ENCODE results near the gene COPS8. TPM values are rescaled to one million over a fixed set of nuclear protein-coding genes. Genes with fewer than 3 reads are reported as not detected.

The COPS8 gene
- polyA plus RNA-seq, 1 of the 3 experiments (the other 2 are of a cell fraction), result 107 TPM

DNA sequence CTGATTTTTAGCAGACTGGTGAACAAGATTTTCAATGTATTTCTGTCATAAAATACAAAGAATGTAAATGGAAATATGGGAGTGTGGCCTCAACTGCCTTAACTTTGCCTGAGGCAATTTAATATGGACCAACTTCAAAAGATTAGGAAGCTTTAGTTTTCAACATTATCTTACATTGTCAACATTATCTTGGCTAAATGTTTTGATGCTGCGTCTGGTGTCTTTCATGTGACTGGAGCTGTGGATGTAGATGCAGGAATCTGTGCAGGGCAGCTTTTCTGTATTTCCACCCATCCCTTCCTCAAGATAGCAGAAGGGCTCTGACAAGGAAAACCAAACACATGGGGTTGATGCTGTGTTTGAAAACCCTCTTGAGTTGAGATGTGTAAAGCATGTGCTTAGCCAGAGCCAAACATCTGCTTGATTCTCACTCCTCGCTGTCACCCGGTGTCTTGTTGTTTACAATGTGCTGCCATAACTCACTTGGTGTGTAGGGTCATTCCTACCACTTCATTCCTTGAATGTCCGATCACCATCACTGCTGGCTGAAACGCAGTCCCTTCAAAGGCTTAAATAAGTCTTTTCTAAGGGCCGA lies 33.0 kb downstream of the COPS8 start:
- H3K9ac ChIP-seq, result no peak overlapping the region
- H3K27me3 ChIP-seq (ENCODE audit: insufficient read depth), result no peaks in the 10 kb centered on the region
- H3K4me3 ChIP-seq (ENCODE audit: low read depth in 2 of 2, low read length in 1 of 2), result no peak overlapping the region
- no peaks in the 10 kb centered on the region for H3F3A ChIP-seq (replicated peaks; ENCODE audit: insufficient read depth)
- H2AFZ ChIP-seq (ENCODE audit: low read depth), result no peak overlapping the region
- ChIA-PET CTCF (interaction anchor here (0.5 to 1.6 kb wide), 5 partner anchors 10 to 454 kb away, joined by 3 to 5 read pairs (median 3); no protein-coding TSS in a partner anchor), POLR2A (no interaction called here)
- 79% methylated on average over 6 of the region's 6 CpGs for WGBS (ENCODE audit: low lambda C conversion rate)
- no peaks in the 10 kb centered on the region for H3K9me3 ChIP-seq
- H3K36me3 ChIP-seq (replicated peaks in 1 of 2; ENCODE audit: control insufficient read depth in 1 of 2, insufficient read depth in 2 of 2, low read length in 1 of 2), result no peaks in the 10 kb centered on the region
- no peaks in the 10 kb centered on the region for H3K79me2 ChIP-seq (ENCODE audit: insufficient read depth)
- no peak overlapping the region for H3K4me2 ChIP-seq
- no peaks in the 10 kb centered on the region for H4K20me1 ChIP-seq (ENCODE audit: insufficient read depth)
- peaks cover 0 to 5% of the 10 kb centered on the region in 2 experiments; a peak in 2 of 4 replicates for H3K4me1 ChIP-seq (ENCODE audit: control insufficient read depth in 1 of 2, insufficient read depth in 2 of 2, low read depth in 1 of 2, low read length in 1 of 2)
- H3K27ac ChIP-seq (ENCODE audit: low read depth in 2 of 2, low read length in 1 of 2), result peak overlapping the region in 1 of 2 experiments; percentile 22; a peak in 2 of 4 replicates
- DNase-seq, result no peak
- H3K9me2 ChIP-seq, result no peaks in the 10 kb centered on the region
- TF ChIP-seq RFX5 (IDR thresholded peaks at IDR 0.05; ENCODE audit: low read length) (no peak), FOXM1 (IDR thresholded peaks at IDR 0.05; ENCODE audit: low read depth) (no peak), MXI1 (IDR thresholded peaks at IDR 0.05; ENCODE audit: low read depth, low read length) (no peak), TCF12 (IDR thresholded peaks at IDR 0.05) (no peak), SIN3A (IDR thresholded peaks at IDR 0.05; ENCODE audit: borderline replicate concordance, low read depth, low read length) (no peak), FOSL2 (IDR thresholded peaks at IDR 0.05; ENCODE audit: borderline replicate concordance, low read depth) (no peak), RXRA (IDR thresholded peaks at IDR 0.05; ENCODE audit: borderline replicate concordance, low read depth) (no peak), EP300 (IDR thresholded peaks at IDR 0.05; ENCODE audit: borderline replicate concordance in 1 of 2, low read depth in 1 of 2, low read length in 1 of 2) (no peak), FOXJ3 (CRISPR knock-in tag; IDR thresholded peaks at IDR 0.05) (no peak), NRF1 (IDR thresholded peaks at IDR 0.05; ENCODE audit: low read depth, low read length) (no peak)
- TF ChIP-seq, protein P1, sequence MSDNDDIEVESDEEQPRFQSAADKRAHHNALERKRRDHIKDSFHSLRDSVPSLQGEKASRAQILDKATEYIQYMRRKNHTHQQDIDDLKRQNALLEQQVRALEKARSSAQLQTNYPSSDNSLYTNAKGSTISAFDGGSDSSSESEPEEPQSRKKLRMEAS (IDR thresholded peaks at IDR 0.05; ENCODE audit: low read depth), result no peak
- TF ChIP-seq, protein P2, sequence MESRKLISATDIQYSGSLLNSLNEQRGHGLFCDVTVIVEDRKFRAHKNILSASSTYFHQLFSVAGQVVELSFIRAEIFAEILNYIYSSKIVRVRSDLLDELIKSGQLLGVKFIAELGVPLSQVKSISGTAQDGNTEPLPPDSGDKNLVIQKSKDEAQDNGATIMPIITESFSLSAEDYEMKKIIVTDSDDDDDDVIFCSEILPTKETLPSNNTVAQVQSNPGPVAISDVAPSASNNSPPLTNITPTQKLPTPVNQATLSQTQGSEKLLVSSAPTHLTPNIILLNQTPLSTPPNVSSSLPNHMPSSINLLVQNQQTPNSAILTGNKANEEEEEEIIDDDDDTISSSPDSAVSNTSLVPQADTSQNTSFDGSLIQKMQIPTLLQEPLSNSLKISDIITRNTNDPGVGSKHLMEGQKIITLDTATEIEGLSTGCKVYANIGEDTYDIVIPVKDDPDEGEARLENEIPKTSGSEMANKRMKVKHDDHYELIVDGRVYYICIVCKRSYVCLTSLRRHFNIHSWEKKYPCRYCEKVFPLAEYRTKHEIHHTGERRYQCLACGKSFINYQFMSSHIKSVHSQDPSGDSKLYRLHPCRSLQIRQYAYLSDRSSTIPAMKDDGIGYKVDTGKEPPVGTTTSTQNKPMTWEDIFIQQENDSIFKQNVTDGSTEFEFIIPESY (IDR thresholded peaks at IDR 0.05; ENCODE audit: borderline replicate concordance, low read depth), result no peak

DNA sequence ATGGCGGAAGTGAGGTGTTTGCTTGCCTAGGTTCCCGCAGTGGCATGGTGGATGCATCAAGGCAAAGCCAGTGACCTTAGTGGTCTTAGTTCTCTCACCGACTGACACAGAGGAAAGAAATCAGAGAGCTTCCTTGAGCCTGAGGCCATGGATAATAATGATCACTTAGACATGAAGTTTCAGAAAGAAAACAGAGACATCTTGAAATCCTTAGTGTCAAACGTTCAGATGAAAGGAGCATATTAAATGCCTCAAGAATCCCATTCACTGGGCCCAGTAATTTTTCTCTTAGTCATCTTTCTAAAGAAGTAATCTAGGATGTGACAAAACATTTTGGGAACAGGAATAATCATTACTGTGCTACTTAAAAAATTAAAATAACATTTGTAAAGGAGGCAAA lies 35.2 kb downstream of the COPS8 start:
- Histone ChIP-seq H3K9me3 (no peaks in the 10 kb centered on the region), H3K27me3 (ENCODE audit: insufficient read depth) (no peaks in the 10 kb centered on the region), H3F3A (replicated peaks; ENCODE audit: insufficient read depth) (no peaks in the 10 kb centered on the region), H4K20me1 (ENCODE audit: insufficient read depth) (no peaks in the 10 kb centered on the region), H2AFZ (ENCODE audit: low read depth) (no peak overlapping the region), H3K4me1 (ENCODE audit: control insufficient read depth in 1 of 2, insufficient read depth in 2 of 2, low read depth in 1 of 2, low read length in 1 of 2) (peaks cover 0 to 5% of the 10 kb centered on the region in 2 experiments; a peak in 2 of 4 replicates), H3K36me3 (replicated peaks in 1 of 2; ENCODE audit: control insufficient read depth in 1 of 2, insufficient read depth in 2 of 2, low read length in 1 of 2) (no peaks in the 10 kb centered on the region), H3K9ac (no peak overlapping the region), H3K4me2 (no peak overlapping the region), H3K4me3 (ENCODE audit: low read depth in 2 of 2, low read length in 1 of 2) (no peak overlapping the region), H3K79me2 (ENCODE audit: insufficient read depth) (no peaks in the 10 kb centered on the region), H3K9me2 (no peaks in the 10 kb centered on the region), H3K27ac (ENCODE audit: low read depth in 2 of 2, low read length in 1 of 2) (no peak overlapping the region)
- TF ChIP-seq TCF12 (IDR thresholded peaks at IDR 0.05), result no peak
- no peak for TF ChIP-seq GABPA (IDR thresholded peaks at IDR 0.05; ENCODE audit: low read depth)
- TF ChIP-seq CHD2 (IDR thresholded peaks at IDR 0.05; ENCODE audit: low read length, partially characterized antibody), result no peak
- TF ChIP-seq, protein P1 (IDR thresholded peaks at IDR 0.05; ENCODE audit: low read depth), result no peak
- no peak for TF ChIP-seq TEAD4 (IDR thresholded peaks at IDR 0.05; ENCODE audit: borderline replicate concordance, insufficient read depth)
- TF ChIP-seq TAF1 (IDR thresholded peaks at IDR 0.05; ENCODE audit: borderline replicate concordance, low read depth, low read length), result no peak
- TF ChIP-seq FOXJ3 (CRISPR knock-in tag; IDR thresholded peaks at IDR 0.05), result no peak
- no peak for TF ChIP-seq FOSL2 (IDR thresholded peaks at IDR 0.05; ENCODE audit: borderline replicate concordance, low read depth)
- no peak for TF ChIP-seq SIN3A (IDR thresholded peaks at IDR 0.05; ENCODE audit: borderline replicate concordance, low read depth, low read length)
- TF ChIP-seq JUND (IDR thresholded peaks at IDR 0.05), result no peak
- WGBS (ENCODE audit: low lambda C conversion rate), result 73% methylated on average over 4 of the region's 4 CpGs
- ChIA-PET POLR2A (no interaction called here), CTCF (interaction anchor here (1.0 to 3.6 kb wide), 10 partner anchors 11 to 453 kb away, joined by 3 to 27 read pairs (median 10); no protein-coding TSS in a partner anchor)
- no peak for DNase-seq

Data from SK-N-SH (cell line).